ENCODE results near the gene ZNF474.

- TF ChIP-seq CTCF (IDR thresholded peaks at IDR 0.05) (no peak), ZFX (IDR thresholded peaks at IDR 0.05; ENCODE audit: borderline replicate concordance) (no peak)
These were observed 36.3 kb downstream of the ZNF474 start for GRCh38 chr5:122165559-122166078.
